ENCODE data around the gene XPNPEP2.
A peak's percentile ranks its signal among the peaks of the same experiment; 100 is the strongest.

The XPNPEP2 gene

DNA sequence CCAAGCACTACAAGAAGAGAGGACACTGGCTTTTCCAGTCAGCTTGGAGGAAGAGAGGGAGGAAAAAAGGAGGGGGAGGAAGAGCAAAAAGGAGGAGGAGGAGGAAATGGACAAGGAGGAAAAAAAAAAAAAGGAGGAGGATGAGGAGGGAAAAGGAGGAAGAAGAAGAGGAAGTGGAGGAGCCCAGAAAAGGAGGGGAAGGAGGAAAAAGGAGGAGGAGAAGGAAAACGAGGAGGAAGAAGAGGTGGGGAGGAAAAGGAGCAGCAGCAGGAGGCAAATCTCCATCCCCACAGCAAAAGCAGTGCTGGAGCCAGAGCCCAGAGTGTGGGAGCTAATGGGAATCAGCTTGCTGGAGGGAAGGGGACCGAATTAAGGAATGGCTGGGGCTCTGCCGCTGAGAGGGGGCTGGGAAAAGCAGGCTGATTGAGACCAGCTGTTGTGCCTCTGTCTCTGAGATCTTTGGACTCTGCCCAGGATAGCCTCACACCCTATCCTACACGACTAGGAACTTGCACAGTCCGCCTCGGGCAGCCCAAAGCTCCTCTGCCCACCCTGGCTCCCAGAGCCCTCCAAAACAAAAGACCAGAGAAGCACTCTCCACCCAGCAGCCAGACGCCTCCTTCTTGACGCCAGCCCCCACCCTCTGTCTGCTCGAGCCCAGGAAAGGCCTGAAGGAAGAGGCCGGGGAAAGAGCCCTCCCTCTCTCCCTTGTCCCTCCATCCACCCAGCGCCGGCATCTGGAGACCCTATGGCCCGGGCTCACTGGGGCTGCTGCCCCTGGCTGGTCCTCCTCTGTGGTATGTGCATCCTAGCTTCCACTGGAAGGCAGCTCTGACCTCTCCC, at the start of gene XPNPEP2:
XPNPEP2 (plus strand) TSS at position 514 of the 843 bp plus-strand sequence; CDS start at position 749, 235 bp downstream.
- DNase-seq, result no peak

GRCh38 chrX:129689796-129690195, 49.0 kb upstream of the XPNPEP2 start:
- DNase-seq, result no peak

GRCh38 chrX:129690435-129690834, 48.3 kb upstream of the XPNPEP2 start:
- no peak for DNase-seq

- no peak for DNase-seq
Measured at GRCh38 chrX:129693354-129693753, 45.4 kb upstream of the XPNPEP2 start.

DNA sequence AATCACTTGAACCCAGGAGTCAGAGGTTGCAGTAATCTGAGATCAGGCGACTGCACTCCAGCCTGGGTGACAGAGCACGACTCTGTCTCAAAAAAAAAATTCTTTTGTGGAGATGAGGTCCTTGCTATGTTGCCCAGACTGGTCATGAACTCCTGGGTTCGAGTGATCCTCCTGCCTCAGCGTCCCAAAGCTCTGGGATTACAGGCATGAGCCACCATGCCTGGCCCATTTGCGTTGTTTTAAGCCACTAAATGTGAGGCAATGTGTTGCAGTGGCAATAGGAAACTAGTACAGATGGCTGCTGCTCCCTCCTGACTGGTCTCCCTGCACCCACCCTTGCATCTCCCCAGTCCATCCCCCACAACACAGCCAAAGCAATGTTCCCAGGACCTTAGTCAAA, 44.0 kb upstream of the XPNPEP2 start:
- no peak for DNase-seq

DNA sequence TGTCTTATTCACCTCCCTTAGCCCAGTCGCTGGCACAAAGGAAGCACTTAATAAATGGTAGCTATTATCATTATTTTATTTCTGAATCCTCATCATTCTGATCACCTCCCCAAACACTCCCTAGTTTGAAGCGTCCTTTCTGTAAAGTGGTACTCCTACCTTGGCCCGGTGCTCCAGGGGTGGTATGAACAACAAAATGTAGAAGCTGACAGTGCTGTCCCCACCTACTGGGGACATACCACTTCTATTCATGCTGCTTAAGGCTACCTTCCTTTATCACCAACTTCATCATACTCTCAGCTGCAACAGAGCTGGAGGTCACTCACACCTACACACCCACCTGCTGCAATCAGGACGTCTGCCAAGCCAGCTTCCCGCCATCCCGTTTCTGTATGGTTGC, 43.2 kb upstream of the XPNPEP2 start:
- no peak for DNase-seq

DNA sequence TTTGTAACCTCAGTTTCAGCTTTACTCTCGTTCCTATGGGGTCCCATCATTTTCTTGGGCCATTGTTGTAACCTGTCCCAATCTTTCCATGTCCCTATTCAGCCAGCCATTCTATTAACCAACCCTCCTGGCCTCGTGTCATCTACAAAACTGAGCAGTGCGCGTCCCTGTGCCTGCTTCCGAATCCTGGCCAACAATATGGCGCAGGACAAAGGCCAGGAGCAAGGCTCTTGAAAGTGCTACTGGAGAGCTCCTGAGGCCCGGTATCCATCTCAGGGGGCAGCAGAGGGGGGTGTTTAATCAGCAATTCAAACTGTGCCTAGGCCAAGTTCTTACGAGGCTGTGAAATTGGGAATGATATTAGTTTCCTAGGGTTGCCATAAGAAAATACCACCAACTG, 42.8 kb upstream of the XPNPEP2 start:
- no peak for DNase-seq

- no peak for DNase-seq
Measured at GRCh38 chrX:129696463-129697155, 42.2 kb upstream of the XPNPEP2 start.

DNA sequence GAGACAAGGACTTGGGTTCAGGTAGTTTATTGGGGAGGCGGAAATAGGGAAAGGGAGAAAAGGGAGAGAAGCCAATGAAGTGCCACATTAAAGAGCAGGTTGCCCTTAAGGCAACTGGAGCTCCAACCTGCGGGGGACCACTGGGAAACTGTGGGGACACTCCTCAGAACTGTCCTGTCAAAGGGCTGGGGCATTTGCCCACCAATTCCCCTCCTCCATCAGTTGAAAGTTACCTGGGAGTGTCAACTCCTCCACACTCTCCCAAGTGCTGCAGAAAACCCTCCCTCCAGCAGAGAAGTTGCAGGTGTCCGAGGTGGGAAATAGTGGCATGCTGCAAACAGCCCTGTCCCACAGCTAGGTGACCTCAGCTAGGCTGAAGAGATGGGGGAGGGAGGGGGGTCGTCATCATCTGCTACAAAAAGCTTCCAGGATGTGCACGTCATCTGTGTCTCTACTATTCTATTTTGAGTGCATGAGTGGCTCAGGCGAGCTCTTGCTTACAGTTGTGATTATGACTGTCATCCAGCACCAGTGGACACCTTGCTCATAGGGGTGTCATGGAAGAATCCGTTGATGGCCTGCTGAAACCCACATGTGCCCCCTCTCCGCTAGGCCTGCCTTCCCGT, 41.5 kb upstream of the XPNPEP2 start:
- DNase-seq, result no peak

- DNase-seq, result no peak
Measured at GRCh38 chrX:129698150-129698549, 40.6 kb upstream of the XPNPEP2 start.

- no peak for DNase-seq
Measured at GRCh38 chrX:129700536-129700935, 38.2 kb upstream of the XPNPEP2 start.

DNA sequence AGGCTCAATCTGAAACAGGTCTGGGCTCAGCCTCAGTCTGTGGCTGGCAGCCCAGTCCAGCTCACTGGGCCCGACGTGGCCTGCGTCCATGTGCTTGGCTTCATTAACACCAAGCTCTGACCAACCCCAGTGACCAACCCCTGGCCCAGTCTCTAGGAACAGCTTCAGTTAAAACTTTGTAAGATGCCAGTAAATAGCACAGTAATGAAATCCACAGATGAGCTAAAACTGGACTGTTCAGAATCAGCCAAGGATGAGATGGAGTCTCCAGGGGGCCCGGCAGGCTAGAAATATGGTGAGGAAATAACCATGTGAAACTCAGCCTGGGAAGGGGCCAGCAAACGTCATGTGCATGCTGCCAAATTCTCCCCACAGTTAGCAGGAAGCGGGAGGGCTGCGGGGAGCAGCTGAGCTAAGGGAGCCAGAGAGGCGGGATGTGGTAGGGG, 37.1 kb upstream of the XPNPEP2 start:
- DNase-seq, result no peak

DNA sequence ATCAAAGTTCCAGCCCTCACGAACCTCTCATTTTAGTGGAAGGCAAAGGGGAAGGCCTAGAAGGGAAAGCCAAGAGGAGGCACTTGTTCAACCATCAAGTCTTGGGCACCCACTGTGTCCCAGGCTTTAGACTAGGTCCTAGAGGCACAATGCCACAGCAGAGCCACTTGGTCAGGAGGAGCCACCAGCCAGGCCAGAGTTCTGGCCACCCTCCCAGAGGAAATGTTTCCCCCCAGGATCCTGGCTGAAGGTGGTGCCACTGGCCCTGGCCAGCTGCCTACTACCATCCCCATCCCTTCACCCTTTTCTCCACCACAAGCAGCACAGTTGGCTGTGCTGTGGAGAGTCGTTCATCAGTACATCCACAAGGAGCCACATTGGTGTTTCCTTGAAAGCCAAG, 34.3 kb upstream of the XPNPEP2 start:
- DNase-seq, result no peak

GRCh38 chrX:129705377-129705925, 33.3 kb upstream of the XPNPEP2 start:
- no peak for DNase-seq

DNA sequence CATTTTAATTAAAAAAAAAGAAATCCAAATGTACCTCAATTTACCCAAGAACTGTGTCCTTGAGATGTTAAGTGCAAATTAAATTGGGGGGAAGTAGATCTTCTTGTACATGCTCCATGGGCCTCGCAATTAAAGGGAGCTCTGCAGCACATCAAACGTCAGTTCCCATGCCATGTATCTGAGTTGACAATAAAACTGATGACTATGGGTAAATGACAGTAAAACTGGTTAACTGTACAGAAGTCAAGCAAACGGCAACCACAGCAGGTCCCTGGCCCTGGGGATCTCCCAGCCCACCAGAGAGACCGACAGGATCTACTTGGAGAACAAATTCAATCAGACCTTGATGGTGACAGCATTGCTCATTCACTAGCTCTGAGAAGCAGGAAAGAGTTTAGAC, 32.8 kb upstream of the XPNPEP2 start:
- peak; percentile 2 for DNase-seq

DNA sequence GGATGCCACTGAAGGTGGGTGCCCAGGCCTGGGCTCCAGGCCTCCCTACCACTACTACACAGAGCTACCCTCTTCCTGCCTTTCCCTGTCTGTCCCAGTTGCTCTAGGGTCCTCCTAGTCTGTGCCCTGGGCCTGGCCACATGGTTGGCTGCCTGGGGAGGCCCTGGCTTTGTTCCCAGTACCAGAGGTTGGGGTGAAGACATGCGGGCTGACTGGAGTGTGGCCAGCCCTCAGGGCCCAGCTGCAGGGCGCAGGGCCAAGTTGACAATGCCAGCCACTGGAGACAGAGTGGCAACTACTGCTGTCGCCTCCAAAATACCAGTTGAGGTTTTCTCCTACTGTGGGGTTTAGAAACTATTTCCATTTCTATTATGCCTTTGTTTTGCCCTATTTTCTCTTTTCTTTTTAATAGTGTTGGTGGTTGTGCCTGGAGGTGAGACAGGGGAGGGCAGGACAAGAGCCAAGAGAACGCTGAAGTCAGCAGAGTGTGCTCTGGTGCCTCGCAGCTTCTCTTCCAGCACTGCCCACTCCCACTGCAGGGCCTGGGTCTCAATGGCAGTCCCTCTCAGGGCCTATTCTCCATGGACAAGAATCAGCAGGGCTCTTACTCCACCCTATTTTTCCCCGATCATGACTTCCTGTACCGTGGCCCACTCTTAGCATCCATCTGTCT, 32.2 kb upstream of the XPNPEP2 start:
- DNase-seq, result peak; percentile 70

GRCh38 chrX:129714581-129714980, 24.2 kb upstream of the XPNPEP2 start:
- DNase-seq, result no peak

- no peak for DNase-seq
Measured at GRCh38 chrX:129716507-129716906, 22.3 kb upstream of the XPNPEP2 start.

DNA sequence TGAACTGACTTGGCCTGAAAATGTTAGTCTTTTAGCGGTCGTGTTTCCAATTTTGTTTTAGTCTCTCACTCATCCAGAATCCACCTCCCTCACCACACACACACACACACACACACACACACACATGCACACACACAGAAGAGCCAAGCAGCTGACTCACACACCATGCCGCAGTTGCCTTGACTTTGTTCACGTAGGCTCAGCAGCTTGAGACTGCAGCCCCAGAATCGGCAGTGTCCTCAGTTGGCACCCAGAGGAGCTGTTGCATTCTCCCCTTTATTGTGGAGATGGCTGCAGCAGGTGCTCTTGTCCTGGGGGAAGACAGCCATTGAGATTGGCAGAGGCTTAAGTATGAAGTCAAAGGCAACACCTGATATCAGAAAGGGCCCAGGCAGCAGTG, 20.9 kb upstream of the XPNPEP2 start:
- DNase-seq, result no peak

DNA sequence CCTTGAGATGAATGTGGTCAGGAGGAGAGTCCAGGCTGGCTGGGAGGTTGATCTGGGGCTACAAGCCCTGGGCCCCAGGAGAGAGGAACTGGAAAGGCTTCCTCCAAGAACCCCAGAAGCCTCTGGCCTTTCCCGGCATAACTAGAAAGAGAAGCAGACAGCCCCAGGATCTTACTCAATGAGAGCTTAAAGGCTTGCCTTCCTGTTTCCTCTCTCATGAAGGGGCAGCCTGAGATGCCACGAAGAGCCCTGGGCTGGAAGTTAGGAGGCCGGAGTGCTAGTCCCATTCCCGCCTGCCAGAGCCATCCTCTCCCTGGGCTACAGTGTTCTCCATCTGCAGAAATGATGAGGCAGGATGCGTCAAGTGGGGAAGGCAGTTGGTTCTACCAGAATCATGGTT, 20.1 kb upstream of the XPNPEP2 start:
- DNase-seq, result no peak

DNA sequence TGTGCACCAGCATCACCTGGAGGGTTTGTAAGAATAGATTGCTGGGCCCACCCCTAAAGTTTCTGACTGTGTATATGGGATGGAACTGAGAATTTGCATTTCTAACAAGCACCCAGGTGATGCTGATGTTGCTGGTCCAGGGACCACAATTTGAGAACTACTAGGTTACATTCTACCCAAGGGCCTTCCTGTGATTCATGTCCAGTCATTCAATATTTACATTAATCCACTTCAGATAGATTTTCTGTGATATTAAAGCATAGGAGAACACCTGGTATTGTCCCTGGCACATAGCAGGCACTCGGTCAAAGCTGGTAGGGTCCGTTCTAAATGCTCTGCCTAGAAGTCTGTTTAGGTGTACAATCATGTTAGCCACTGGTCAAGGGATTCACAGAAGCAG, 19.5 kb upstream of the XPNPEP2 start:
- DNase-seq, result no peak

DNA sequence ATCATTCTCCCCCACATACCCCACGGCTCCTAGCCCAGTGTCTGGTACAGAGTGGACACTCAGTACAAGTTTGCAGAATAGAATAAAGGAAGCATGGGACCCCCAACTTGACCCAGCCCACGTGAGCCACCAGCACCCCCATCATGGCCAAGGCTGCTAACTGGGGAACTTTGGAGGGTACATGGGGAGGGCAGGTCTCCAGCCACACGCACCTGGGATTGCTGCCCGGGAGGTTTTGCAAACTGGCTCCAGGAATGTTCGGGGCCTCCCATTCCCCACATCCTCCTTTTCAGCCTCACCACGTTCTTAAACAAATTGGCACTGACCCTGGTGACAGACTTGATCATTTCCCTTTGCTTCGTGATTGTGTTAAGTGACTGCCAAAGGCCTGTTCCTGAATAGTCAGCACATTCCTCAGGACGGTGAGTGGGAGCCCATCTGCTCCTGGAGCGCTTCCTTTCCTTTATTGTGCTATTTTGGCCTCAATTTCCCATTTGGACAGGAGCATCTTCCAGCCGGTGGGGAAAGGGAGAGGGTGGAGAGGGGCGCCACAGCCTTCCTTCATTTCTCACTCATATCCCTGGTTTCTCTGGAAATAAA, 18.7 kb upstream of the XPNPEP2 start:
- DNase-seq, result no peak

DNA sequence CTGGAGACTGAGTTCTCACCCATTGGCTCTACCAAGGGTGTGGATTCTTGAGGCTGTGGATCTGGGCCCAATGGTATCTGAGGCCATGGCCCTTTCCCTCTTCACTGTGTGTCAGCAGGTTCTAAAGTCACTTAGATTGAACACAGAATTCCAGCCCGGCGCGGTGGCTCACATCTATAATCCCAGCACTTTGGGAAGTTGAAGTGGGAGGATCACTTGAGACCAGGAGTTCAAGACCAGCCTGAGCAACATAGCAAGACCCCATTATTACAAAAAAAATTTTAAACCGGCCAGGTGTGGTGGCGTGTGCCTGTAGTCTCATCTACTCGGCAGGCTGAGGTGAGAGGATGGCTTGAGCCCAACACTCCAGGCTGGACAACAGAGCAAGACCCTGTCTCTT, 18.0 kb upstream of the XPNPEP2 start:
- DNase-seq, result no peak
